Kasumi-1 (cell line): ENCODE data around the gene BCL2L1.
"Not testable (repeated sequence)": the region's sequence is repeated elsewhere in the genome, so short reads cannot be mapped to it uniquely, and the experiment has no call there.

Experiments used
- DNase-seq, 2 experiments: peaks; one replicate each; lab custom pipeline; 2025; lab: John Stamatoyannopoulos, UW

BCL2L1 gene

GRCh38 chr20:31648104-31648503 is 74.6 kb downstream of the BCL2L1 start:
- not testable (repeated sequence) for DNase-seq

- no peak for DNase-seq
Measured at GRCh38 chr20:31644701-31645100, 78.0 kb downstream of the BCL2L1 start.

GRCh38 chr20:31643522-31643921 is 79.1 kb downstream of the BCL2L1 start:
- no peak for DNase-seq

- DNase-seq: peak; percentile 16
Measured at GRCh38 chr20:31642837-31643236, 79.8 kb downstream of the BCL2L1 start.

- DNase-seq: no peak
Measured at GRCh38 chr20:31641391-31641790, 81.3 kb downstream of the BCL2L1 start.

- DNase-seq: no peak
Measured at GRCh38 chr20:31640259-31640658, 82.4 kb downstream of the BCL2L1 start.

GRCh38 chr20:31638816-31639215 is 83.9 kb downstream of the BCL2L1 start:
- no peak for DNase-seq

GRCh38 chr20:31638317-31638716 is 84.4 kb downstream of the BCL2L1 start:
- DNase-seq: no peak

- DNase-seq: no peak
Measured at GRCh38 chr20:31637660-31638059, 85.0 kb downstream of the BCL2L1 start, which contains the start of gene COX4I2. COX4I2 (plus strand) TSS chr20:31637912; CDS start chr20:31639018, 1,106 bp downstream.

GRCh38 chr20:31633339-31633914 is 89.2 kb downstream of the BCL2L1 start:
- DNase-seq: no peak

- no peak for DNase-seq
Measured at GRCh38 chr20:31632548-31633338, 89.9 kb downstream of the BCL2L1 start.

- no peak for DNase-seq
Measured at GRCh38 chr20:31630187-31630790, 92.4 kb downstream of the BCL2L1 start.

- not testable (repeated sequence) for DNase-seq
Measured at GRCh38 chr20:31628057-31628456, 94.6 kb downstream of the BCL2L1 start.

GRCh38 chr20:31626534-31626933 is 96.1 kb downstream of the BCL2L1 start:
- DNase-seq: not testable (repeated sequence)

- DNase-seq: not testable (repeated sequence)
Measured at GRCh38 chr20:31623123-31623505, 99.6 kb downstream of the BCL2L1 start.

GRCh38 chr20:31620246-31620645 is 102.4 kb downstream of the BCL2L1 start:
- no peak for DNase-seq

- DNase-seq: peak; percentile 97
Measured at GRCh38 chr20:31617432-31618104, 105.1 kb downstream of the BCL2L1 start.

GRCh38 chr20:31615416-31615815 is 107.3 kb downstream of the BCL2L1 start:
- DNase-seq: no peak
